Stomach (tissue), 4 donors: ENCODE measurements around the gene ZNF845.

Experiments used
- EP300 ChIP-seq: sonication (generic); formaldehyde crosslinking; IDR thresholded peaks from one replicate; pipeline ENCODE4 v1.6.1; 2017; ENCODE audit warnings: antibody characterized with exemption
- POLR2AphosphoS5 ChIP-seq, 3 donors: sonication (generic); formaldehyde crosslinking; IDR thresholded peaks; one replicate each; pipeline ENCODE4 v1.6.1; 2016; ENCODE audit warnings: antibody characterized with exemption in 3 of 3
- TF ChIP-seq, protein P1 (sequence below), 7 experiments: fragments of 450-650 bp in 4 of 7; fragments of 200-600 bp in 3 of 7; sonication (generic) in 3 of 7; IDR thresholded peaks; one replicate each; pipeline ENCODE4 v1.5.1; 2016 to 2019; ENCODE audit warnings: antibody characterized with exemption in 7 of 7, control low read depth in 2 of 7, mild to moderate bottlenecking in 1 of 7

- TF ChIP-seq, protein P1, sequence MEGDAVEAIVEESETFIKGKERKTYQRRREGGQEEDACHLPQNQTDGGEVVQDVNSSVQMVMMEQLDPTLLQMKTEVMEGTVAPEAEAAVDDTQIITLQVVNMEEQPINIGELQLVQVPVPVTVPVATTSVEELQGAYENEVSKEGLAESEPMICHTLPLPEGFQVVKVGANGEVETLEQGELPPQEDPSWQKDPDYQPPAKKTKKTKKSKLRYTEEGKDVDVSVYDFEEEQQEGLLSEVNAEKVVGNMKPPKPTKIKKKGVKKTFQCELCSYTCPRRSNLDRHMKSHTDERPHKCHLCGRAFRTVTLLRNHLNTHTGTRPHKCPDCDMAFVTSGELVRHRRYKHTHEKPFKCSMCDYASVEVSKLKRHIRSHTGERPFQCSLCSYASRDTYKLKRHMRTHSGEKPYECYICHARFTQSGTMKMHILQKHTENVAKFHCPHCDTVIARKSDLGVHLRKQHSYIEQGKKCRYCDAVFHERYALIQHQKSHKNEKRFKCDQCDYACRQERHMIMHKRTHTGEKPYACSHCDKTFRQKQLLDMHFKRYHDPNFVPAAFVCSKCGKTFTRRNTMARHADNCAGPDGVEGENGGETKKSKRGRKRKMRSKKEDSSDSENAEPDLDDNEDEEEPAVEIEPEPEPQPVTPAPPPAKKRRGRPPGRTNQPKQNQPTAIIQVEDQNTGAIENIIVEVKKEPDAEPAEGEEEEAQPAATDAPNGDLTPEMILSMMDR (IDR thresholded peaks at IDR 0.05) = no peak
- TF ChIP-seq EP300 (no peak), POLR2AphosphoS5 (IDR thresholded peaks at IDR 0.05) (no peak)
These were observed 47.8 kb downstream of the ZNF845 start for GRCh38 chr19:53381376-53381775.
